ENCODE data around the gene SPECC1L.

Gene SPECC1L

DNA sequence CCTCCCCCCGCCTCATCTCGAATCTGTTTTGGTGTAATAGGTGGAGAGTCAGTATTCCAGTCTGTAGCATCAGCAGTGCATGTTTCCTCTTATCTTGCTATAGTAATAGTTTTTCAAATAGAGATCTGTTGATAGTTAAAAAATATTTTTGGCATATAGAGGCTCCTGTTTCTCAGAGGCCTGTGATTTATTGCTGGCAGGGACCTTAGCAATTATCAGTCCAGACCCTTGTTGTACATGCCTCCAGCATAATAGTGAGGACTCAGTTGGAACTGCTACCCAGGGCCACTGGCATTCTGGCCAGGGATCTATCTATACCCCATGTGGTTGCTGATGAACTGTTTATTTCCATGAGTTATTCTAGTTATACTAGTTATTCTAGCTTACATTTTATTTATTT lies 52.6 kb downstream of the SPECC1L start:
- Histone ChIP-seq H3K79me2 (ENCODE audit: insufficient read depth, low read length) (no peaks in the 10 kb centered on the region), H3K9ac (ENCODE audit: low read length) (no peak overlapping the region), H3K36me3 (ENCODE audit: low read length) (peaks cover 14% of the 10 kb centered on the region), H4K20me1 (ENCODE audit: low read depth, low read length) (no peaks in the 10 kb centered on the region), H3F3A (ENCODE audit: insufficient read depth) (peaks cover 12% of the 10 kb centered on the region), H3K27me3 (ENCODE audit: low read length) (no peaks in the 10 kb centered on the region), H3K9me2 (replicated peaks; ENCODE audit: insufficient read depth, low read length) (no peaks in the 10 kb centered on the region), H3K27ac (ENCODE audit: low read depth, low read length) (no peak overlapping the region), H3K9me3 (ENCODE audit: insufficient read depth, low read length) (no peaks in the 10 kb centered on the region), H3K4me3 (ENCODE audit: insufficient read depth, low read length, poor library complexity, severe bottlenecking) (no peak overlapping the region), H3K4me2 (ENCODE audit: low read depth, low read length, poor library complexity, severe bottlenecking) (no peak overlapping the region), H2AFZ (ENCODE audit: low read depth, low read length, severe bottlenecking) (no peak overlapping the region)
- TF ChIP-seq, protein P1, sequence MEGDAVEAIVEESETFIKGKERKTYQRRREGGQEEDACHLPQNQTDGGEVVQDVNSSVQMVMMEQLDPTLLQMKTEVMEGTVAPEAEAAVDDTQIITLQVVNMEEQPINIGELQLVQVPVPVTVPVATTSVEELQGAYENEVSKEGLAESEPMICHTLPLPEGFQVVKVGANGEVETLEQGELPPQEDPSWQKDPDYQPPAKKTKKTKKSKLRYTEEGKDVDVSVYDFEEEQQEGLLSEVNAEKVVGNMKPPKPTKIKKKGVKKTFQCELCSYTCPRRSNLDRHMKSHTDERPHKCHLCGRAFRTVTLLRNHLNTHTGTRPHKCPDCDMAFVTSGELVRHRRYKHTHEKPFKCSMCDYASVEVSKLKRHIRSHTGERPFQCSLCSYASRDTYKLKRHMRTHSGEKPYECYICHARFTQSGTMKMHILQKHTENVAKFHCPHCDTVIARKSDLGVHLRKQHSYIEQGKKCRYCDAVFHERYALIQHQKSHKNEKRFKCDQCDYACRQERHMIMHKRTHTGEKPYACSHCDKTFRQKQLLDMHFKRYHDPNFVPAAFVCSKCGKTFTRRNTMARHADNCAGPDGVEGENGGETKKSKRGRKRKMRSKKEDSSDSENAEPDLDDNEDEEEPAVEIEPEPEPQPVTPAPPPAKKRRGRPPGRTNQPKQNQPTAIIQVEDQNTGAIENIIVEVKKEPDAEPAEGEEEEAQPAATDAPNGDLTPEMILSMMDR (IDR thresholded peaks at IDR 0.05; ENCODE audit: insufficient read depth, low read length, poor library complexity, severe bottlenecking), result no peak
- TF ChIP-seq EZH2phosphoT487 (conservative IDR thresholded peaks at IDR 0.05; ENCODE audit: low read length), result no peak

DNA sequence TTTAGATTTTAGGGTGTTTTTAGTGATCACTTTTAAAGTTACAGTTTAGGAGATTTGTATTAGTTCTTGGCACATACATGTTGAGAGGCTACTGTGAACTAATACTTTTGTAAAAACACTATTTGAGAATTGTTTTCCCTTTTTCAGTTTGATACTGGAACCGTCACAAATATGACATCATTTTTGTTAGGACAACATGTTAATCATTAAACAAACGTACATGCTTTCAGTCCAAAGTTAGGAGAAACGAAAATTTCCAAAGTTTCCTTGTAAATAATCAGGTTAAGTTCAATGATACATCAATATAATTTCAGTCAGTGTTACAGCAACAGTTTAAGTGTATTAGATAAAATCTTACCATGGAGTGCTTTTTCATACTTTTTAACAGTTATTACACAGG lies 53.1 kb downstream of the SPECC1L start:
- TF ChIP-seq, protein P1 (IDR thresholded peaks at IDR 0.05; ENCODE audit: insufficient read depth, low read length, poor library complexity, severe bottlenecking), result no peak
- no peak for TF ChIP-seq EZH2phosphoT487 (conservative IDR thresholded peaks at IDR 0.05; ENCODE audit: low read length)
- H3K9ac ChIP-seq (ENCODE audit: low read length), result no peak overlapping the region
- H2AFZ ChIP-seq (ENCODE audit: low read depth, low read length, severe bottlenecking), result no peak overlapping the region
- H4K20me1 ChIP-seq (ENCODE audit: low read depth, low read length), result no peaks in the 10 kb centered on the region
- H3K27me3 ChIP-seq (ENCODE audit: low read length), result no peaks in the 10 kb centered on the region
- H3K9me2 ChIP-seq (replicated peaks; ENCODE audit: insufficient read depth, low read length), result no peaks in the 10 kb centered on the region
- no peaks in the 10 kb centered on the region for H3K9me3 ChIP-seq (ENCODE audit: insufficient read depth, low read length)
- peaks cover 12% of the 10 kb centered on the region for H3F3A ChIP-seq (ENCODE audit: insufficient read depth)
- H3K27ac ChIP-seq (ENCODE audit: low read depth, low read length), result no peak overlapping the region
- no peak overlapping the region for H3K4me2 ChIP-seq (ENCODE audit: low read depth, low read length, poor library complexity, severe bottlenecking)
- H3K36me3 ChIP-seq (ENCODE audit: low read length), result peaks cover 18% of the 10 kb centered on the region
- H3K4me3 ChIP-seq (ENCODE audit: insufficient read depth, low read length, poor library complexity, severe bottlenecking), result no peak overlapping the region
- no peaks in the 10 kb centered on the region for H3K79me2 ChIP-seq (ENCODE audit: insufficient read depth, low read length)

DNA sequence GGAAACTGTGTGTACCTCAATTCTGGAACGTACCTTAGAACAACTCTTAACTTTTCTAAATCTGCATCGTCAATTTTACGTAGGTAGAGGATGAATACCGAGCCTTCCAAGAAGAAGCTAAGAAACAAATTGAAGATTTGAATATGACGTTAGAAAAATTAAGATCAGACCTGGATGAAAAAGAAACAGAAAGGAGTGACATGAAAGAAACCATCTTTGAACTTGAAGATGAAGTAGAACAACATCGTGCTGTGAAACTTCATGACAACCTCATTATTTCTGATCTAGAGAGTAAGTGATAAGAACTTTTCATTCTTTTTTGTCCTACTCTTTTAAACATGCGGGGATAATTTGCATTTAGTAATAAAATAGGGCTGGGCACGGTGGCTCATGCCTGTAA lies 53.5 kb downstream of the SPECC1L start:
- no peak overlapping the region for H3K27ac ChIP-seq (ENCODE audit: low read depth, low read length)
- no peaks in the 10 kb centered on the region for H3K9me3 ChIP-seq (ENCODE audit: insufficient read depth, low read length)
- H3K27me3 ChIP-seq (ENCODE audit: low read length), result no peaks in the 10 kb centered on the region
- H3K36me3 ChIP-seq (ENCODE audit: low read length), result peaks cover 22% of the 10 kb centered on the region
- no peak overlapping the region for H3K4me3 ChIP-seq (ENCODE audit: insufficient read depth, low read length, poor library complexity, severe bottlenecking)
- H3K4me2 ChIP-seq (ENCODE audit: low read depth, low read length, poor library complexity, severe bottlenecking), result no peak overlapping the region
- TF ChIP-seq EZH2phosphoT487 (conservative IDR thresholded peaks at IDR 0.05; ENCODE audit: low read length), result no peak
- TF ChIP-seq, protein P1 (IDR thresholded peaks at IDR 0.05; ENCODE audit: insufficient read depth, low read length, poor library complexity, severe bottlenecking), result no peak
- no peaks in the 10 kb centered on the region for H3K79me2 ChIP-seq (ENCODE audit: insufficient read depth, low read length)
- no peak overlapping the region for H2AFZ ChIP-seq (ENCODE audit: low read depth, low read length, severe bottlenecking)
- H3K9ac ChIP-seq (ENCODE audit: low read length), result no peak overlapping the region
- H4K20me1 ChIP-seq (ENCODE audit: low read depth, low read length), result no peaks in the 10 kb centered on the region
- H3F3A ChIP-seq (ENCODE audit: insufficient read depth), result peaks cover 12% of the 10 kb centered on the region
- H3K9me2 ChIP-seq (replicated peaks; ENCODE audit: insufficient read depth, low read length), result no peaks in the 10 kb centered on the region

Measured in SU-DHL-6 (cell line).